WTC11 (cell line): Measurements from ENCODE around the gene VWA8.

ENCODE experiments used
- ATF1 ChIP-seq: sonication (generic); formaldehyde crosslinking; IDR thresholded peaks from 2 replicates; pipeline ENCODE4 v1.8.1; 2023; ENCODE audit warnings: mild to moderate bottlenecking, moderate library complexity, missing genetic modification reagents
- KAT7 ChIP-seq: sonication (generic); formaldehyde crosslinking; IDR thresholded peaks from 2 replicates; pipeline ENCODE4 v1.8.1; 2023; ENCODE audit warnings: missing genetic modification reagents, mild to moderate bottlenecking, borderline replicate concordance
- NFE2L1 ChIP-seq: sonication (generic); formaldehyde crosslinking; IDR thresholded peaks from 2 replicates; pipeline ENCODE4 v1.8.1; 2023; ENCODE audit warnings: missing genetic modification reagents
- TF ChIP-seq, protein P1 (sequence below): sonication (generic); formaldehyde crosslinking; IDR thresholded peaks from 2 replicates; pipeline ENCODE4 v1.8.0; 2023; ENCODE audit warnings: missing genetic modification reagents, mild to moderate bottlenecking, borderline replicate concordance
- TF ChIP-seq, protein P2 (sequence below): fragments of 200-600 bp; IDR thresholded peaks from 2 replicates; pipeline ENCODE4 v1.8.0; 2022; ENCODE audit warnings: antibody characterized with exemption
- TF ChIP-seq, protein P3 (sequence below): fragments of 250-450 bp; sonication (Bioruptor Pico); IDR thresholded peaks from 2 replicates; pipeline ENCODE4 v2.1.2; 2022; ENCODE audit warnings: mild to moderate bottlenecking, moderate library complexity
- TF ChIP-seq, protein P4 (sequence below): sonication (generic); formaldehyde crosslinking; IDR thresholded peaks from 2 replicates; pipeline ENCODE4 v1.8.1; 2022; ENCODE audit warnings: mild to moderate bottlenecking, missing genetic modification reagents, moderate library complexity, borderline replicate concordance
- TF ChIP-seq, protein P5 (sequence below): sonication (generic); formaldehyde crosslinking; IDR thresholded peaks from 2 replicates; pipeline ENCODE4 v1.8.1; 2022; ENCODE audit warnings: low read depth, missing genetic modification reagents, borderline replicate concordance

DNA sequence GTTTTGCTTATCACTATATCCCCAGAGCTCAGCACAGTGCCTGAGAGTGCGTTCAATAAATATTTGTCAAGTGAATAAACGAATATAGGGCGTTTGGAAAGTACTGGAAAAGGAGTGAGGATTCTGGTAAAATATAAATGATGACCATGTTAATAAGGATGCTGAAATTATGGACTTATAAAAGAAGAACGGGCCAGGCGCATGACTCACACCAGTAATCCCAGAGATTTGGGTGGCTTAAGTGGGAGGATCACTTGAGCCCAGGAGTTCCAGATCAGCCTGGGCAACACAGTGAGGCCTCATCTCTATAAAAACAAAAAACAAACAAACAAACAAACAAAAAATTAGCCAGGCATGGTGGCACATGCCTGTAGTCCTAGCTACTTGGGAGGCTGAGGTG is 198.1 kb downstream of the VWA8 start:
- TF ChIP-seq ATF1 (CRISPR knock-in tag): no peak
- TF ChIP-seq, protein P1, sequence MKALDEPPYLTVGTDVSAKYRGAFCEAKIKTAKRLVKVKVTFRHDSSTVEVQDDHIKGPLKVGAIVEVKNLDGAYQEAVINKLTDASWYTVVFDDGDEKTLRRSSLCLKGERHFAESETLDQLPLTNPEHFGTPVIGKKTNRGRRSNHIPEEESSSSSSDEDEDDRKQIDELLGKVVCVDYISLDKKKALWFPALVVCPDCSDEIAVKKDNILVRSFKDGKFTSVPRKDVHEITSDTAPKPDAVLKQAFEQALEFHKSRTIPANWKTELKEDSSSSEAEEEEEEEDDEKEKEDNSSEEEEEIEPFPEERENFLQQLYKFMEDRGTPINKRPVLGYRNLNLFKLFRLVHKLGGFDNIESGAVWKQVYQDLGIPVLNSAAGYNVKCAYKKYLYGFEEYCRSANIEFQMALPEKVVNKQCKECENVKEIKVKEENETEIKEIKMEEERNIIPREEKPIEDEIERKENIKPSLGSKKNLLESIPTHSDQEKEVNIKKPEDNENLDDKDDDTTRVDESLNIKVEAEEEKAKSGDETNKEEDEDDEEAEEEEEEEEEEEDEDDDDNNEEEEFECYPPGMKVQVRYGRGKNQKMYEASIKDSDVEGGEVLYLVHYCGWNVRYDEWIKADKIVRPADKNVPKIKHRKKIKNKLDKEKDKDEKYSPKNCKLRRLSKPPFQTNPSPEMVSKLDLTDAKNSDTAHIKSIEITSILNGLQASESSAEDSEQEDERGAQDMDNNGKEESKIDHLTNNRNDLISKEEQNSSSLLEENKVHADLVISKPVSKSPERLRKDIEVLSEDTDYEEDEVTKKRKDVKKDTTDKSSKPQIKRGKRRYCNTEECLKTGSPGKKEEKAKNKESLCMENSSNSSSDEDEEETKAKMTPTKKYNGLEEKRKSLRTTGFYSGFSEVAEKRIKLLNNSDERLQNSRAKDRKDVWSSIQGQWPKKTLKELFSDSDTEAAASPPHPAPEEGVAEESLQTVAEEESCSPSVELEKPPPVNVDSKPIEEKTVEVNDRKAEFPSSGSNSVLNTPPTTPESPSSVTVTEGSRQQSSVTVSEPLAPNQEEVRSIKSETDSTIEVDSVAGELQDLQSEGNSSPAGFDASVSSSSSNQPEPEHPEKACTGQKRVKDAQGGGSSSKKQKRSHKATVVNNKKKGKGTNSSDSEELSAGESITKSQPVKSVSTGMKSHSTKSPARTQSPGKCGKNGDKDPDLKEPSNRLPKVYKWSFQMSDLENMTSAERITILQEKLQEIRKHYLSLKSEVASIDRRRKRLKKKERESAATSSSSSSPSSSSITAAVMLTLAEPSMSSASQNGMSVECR: no peak
- TF ChIP-seq, protein P2, sequence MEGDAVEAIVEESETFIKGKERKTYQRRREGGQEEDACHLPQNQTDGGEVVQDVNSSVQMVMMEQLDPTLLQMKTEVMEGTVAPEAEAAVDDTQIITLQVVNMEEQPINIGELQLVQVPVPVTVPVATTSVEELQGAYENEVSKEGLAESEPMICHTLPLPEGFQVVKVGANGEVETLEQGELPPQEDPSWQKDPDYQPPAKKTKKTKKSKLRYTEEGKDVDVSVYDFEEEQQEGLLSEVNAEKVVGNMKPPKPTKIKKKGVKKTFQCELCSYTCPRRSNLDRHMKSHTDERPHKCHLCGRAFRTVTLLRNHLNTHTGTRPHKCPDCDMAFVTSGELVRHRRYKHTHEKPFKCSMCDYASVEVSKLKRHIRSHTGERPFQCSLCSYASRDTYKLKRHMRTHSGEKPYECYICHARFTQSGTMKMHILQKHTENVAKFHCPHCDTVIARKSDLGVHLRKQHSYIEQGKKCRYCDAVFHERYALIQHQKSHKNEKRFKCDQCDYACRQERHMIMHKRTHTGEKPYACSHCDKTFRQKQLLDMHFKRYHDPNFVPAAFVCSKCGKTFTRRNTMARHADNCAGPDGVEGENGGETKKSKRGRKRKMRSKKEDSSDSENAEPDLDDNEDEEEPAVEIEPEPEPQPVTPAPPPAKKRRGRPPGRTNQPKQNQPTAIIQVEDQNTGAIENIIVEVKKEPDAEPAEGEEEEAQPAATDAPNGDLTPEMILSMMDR: no peak
- TF ChIP-seq, protein P3, sequence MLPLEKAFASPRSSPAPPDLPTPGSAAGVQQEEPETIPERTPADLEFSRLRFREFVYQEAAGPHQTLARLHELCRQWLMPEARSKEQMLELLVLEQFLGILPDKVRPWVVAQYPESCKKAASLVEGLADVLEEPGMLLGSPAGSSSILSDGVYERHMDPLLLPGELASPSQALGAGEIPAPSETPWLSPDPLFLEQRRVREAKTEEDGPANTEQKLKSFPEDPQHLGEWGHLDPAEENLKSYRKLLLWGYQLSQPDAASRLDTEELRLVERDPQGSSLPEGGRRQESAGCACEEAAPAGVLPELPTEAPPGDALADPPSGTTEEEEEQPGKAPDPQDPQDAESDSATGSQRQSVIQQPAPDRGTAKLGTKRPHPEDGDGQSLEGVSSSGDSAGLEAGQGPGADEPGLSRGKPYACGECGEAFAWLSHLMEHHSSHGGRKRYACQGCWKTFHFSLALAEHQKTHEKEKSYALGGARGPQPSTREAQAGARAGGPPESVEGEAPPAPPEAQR (CRISPR knock-in tag): no peak
- TF ChIP-seq, protein P4, sequence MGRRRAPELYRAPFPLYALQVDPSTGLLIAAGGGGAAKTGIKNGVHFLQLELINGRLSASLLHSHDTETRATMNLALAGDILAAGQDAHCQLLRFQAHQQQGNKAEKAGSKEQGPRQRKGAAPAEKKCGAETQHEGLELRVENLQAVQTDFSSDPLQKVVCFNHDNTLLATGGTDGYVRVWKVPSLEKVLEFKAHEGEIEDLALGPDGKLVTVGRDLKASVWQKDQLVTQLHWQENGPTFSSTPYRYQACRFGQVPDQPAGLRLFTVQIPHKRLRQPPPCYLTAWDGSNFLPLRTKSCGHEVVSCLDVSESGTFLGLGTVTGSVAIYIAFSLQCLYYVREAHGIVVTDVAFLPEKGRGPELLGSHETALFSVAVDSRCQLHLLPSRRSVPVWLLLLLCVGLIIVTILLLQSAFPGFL (CRISPR knock-in tag): no peak
- TF ChIP-seq, protein P5, sequence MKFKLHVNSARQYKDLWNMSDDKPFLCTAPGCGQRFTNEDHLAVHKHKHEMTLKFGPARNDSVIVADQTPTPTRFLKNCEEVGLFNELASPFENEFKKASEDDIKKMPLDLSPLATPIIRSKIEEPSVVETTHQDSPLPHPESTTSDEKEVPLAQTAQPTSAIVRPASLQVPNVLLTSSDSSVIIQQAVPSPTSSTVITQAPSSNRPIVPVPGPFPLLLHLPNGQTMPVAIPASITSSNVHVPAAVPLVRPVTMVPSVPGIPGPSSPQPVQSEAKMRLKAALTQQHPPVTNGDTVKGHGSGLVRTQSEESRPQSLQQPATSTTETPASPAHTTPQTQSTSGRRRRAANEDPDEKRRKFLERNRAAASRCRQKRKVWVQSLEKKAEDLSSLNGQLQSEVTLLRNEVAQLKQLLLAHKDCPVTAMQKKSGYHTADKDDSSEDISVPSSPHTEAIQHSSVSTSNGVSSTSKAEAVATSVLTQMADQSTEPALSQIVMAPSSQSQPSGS (CRISPR knock-in tag): no peak
- TF ChIP-seq NFE2L1 (CRISPR knock-in tag): no peak
- TF ChIP-seq KAT7 (CRISPR knock-in tag): no peak
